ENCODE measurements around the gene CEP192.

CEP192 gene

GRCh38 chr18:13134551-13135401, 143.6 kb downstream of the CEP192 start:
- no peak overlapping the region for H3K4me3 ChIP-seq (ENCODE audit: low read length)
- no peak overlapping the region for H3K27ac ChIP-seq (ENCODE audit: low read depth, low read length)
- no peaks in the 10 kb centered on the region for H4K20me1 ChIP-seq (ENCODE audit: control insufficient read depth, insufficient read depth, low read depth, low read length)
- no peak overlapping the region for H3K4me2 ChIP-seq (ENCODE audit: low read length)
- H3K4me1 ChIP-seq (ENCODE audit: control insufficient read depth, low read length) = peaks cover 17% of the 10 kb centered on the region
- peaks cover 40% of the 10 kb centered on the region for H3K27me3 ChIP-seq (ENCODE audit: control insufficient read depth, low read length)
- no peaks in the 10 kb centered on the region for H3K36me3 ChIP-seq (ENCODE audit: control insufficient read depth, low read length)
- no peaks in the 10 kb centered on the region for H3K9me2 ChIP-seq (replicated peaks; ENCODE audit: control insufficient read depth, low read length)
- no peaks in the 10 kb centered on the region for H3K9me3 ChIP-seq (ENCODE audit: control insufficient read depth, insufficient read depth, low read length)
- no peaks in the 10 kb centered on the region for H3K79me2 ChIP-seq (ENCODE audit: control insufficient read depth, low read length)
- no peaks in the 10 kb centered on the region for H3F3A ChIP-seq (ENCODE audit: control insufficient read depth, insufficient read depth)
- TF ChIP-seq EZH2phosphoT487 (IDR thresholded peaks at IDR 0.05; ENCODE audit: borderline replicate concordance, low read length) = no peak
- TF ChIP-seq, protein P1, sequence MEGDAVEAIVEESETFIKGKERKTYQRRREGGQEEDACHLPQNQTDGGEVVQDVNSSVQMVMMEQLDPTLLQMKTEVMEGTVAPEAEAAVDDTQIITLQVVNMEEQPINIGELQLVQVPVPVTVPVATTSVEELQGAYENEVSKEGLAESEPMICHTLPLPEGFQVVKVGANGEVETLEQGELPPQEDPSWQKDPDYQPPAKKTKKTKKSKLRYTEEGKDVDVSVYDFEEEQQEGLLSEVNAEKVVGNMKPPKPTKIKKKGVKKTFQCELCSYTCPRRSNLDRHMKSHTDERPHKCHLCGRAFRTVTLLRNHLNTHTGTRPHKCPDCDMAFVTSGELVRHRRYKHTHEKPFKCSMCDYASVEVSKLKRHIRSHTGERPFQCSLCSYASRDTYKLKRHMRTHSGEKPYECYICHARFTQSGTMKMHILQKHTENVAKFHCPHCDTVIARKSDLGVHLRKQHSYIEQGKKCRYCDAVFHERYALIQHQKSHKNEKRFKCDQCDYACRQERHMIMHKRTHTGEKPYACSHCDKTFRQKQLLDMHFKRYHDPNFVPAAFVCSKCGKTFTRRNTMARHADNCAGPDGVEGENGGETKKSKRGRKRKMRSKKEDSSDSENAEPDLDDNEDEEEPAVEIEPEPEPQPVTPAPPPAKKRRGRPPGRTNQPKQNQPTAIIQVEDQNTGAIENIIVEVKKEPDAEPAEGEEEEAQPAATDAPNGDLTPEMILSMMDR (IDR thresholded peaks at IDR 0.05; ENCODE audit: low read depth, low read length, poor library complexity, severe bottlenecking) = no peak

- no peaks in the 10 kb centered on the region for H3K9me2 ChIP-seq (replicated peaks; ENCODE audit: control insufficient read depth, low read length)
- H3K27ac ChIP-seq (ENCODE audit: low read depth, low read length) = no peak overlapping the region
- peaks cover 17% of the 10 kb centered on the region for H3K4me1 ChIP-seq (ENCODE audit: control insufficient read depth, low read length)
- peak overlapping the region; percentile 71 for H3K4me3 ChIP-seq (ENCODE audit: low read length)
- H3K4me2 ChIP-seq (ENCODE audit: low read length) = peak overlapping the region; percentile 87
- H3K9me3 ChIP-seq (ENCODE audit: control insufficient read depth, insufficient read depth, low read length) = no peaks in the 10 kb centered on the region
- peak; percentile 75 for TF ChIP-seq EZH2phosphoT487 (IDR thresholded peaks at IDR 0.05; ENCODE audit: borderline replicate concordance, low read length)
- TF ChIP-seq, protein P1 (IDR thresholded peaks at IDR 0.05; ENCODE audit: low read depth, low read length, poor library complexity, severe bottlenecking) = no peak
- no peaks in the 10 kb centered on the region for H3K79me2 ChIP-seq (ENCODE audit: control insufficient read depth, low read length)
- H3K36me3 ChIP-seq (ENCODE audit: control insufficient read depth, low read length) = no peaks in the 10 kb centered on the region
- peaks cover 43% of the 10 kb centered on the region for H3K27me3 ChIP-seq (ENCODE audit: control insufficient read depth, low read length)
- no peaks in the 10 kb centered on the region for H3F3A ChIP-seq (ENCODE audit: control insufficient read depth, insufficient read depth)
- H4K20me1 ChIP-seq (ENCODE audit: control insufficient read depth, insufficient read depth, low read depth, low read length) = no peaks in the 10 kb centered on the region
These were observed 145.1 kb downstream of the CEP192 start for GRCh38 chr18:13136056-13136903.

GRCh38 chr18:13136904-13137669, 145.9 kb downstream of the CEP192 start:
- Histone ChIP-seq H3K4me3 (ENCODE audit: low read length) (peak overlapping the region; percentile 71), H4K20me1 (ENCODE audit: control insufficient read depth, insufficient read depth, low read depth, low read length) (no peaks in the 10 kb centered on the region), H3K9me3 (ENCODE audit: control insufficient read depth, insufficient read depth, low read length) (no peaks in the 10 kb centered on the region), H3K9me2 (replicated peaks; ENCODE audit: control insufficient read depth, low read length) (no peaks in the 10 kb centered on the region), H3K27me3 (ENCODE audit: control insufficient read depth, low read length) (peaks cover 43% of the 10 kb centered on the region), H3K36me3 (ENCODE audit: control insufficient read depth, low read length) (no peaks in the 10 kb centered on the region), H3F3A (ENCODE audit: control insufficient read depth, insufficient read depth) (no peaks in the 10 kb centered on the region), H3K4me1 (ENCODE audit: control insufficient read depth, low read length) (peaks cover 17% of the 10 kb centered on the region), H3K4me2 (ENCODE audit: low read length) (peak overlapping the region; percentile 87), H3K27ac (ENCODE audit: low read depth, low read length) (no peak overlapping the region), H3K79me2 (ENCODE audit: control insufficient read depth, low read length) (no peaks in the 10 kb centered on the region)
- TF ChIP-seq, protein P1 (IDR thresholded peaks at IDR 0.05; ENCODE audit: low read depth, low read length, poor library complexity, severe bottlenecking) = no peak
- peak; percentile 57 for TF ChIP-seq EZH2phosphoT487 (IDR thresholded peaks at IDR 0.05; ENCODE audit: borderline replicate concordance, low read length)
